IMR-90 (cell line): ENCODE data around the gene TFAP2A. TPM values are rescaled to one million over a fixed set of nuclear protein-coding genes. Genes with fewer than 3 reads are reported as not detected.

Experiments
- ATAC-seq: fragments of 200-7000 bp; cut with Tn5 transposase; 2 replicates; pipeline ENCODE4 v1.9.1; 2020; ENCODE audit warnings: low read depth, mild to moderate bottlenecking, moderate library complexity
- BruUV-seq: library from RNA; stranded (reverse); fragments of 400-500 nt; replicated peaks from 2 replicates; lab custom pipeline; 2021; lab: Mats Ljungman, UMichigan
- CTCF ChIA-PET: fragments of 300-600 bp; formaldehyde crosslinking; extraction: SDS; loops from one replicate; lab custom pipeline; 2021; ENCODE audit warnings: antibody characterized with exemption; lab: Yijun Ruan, JAX
- POLR2A ChIA-PET: fragments of 300-600 bp; sonication (Branson Sonifier 250); formaldehyde crosslinking; loops from one replicate; lab custom pipeline; 2022; ENCODE audit warnings: antibody characterized with exemption; ENCODE audit not compliant: unreplicated experiment; lab: Charles Lee
- DNase-seq: peaks from one replicate; pipeline ENCODE4 v3.0.0; 2013
- H2AFZ ChIP-seq: replicated peaks from 2 replicates; pipeline ENCODE3; 2013; ENCODE audit warnings: low read length, mild to moderate bottlenecking; ENCODE audit not compliant: poor library complexity
- H2AK5ac ChIP-seq: 2 replicates; pipeline ENCODE4 v1.6.1; 2013; ENCODE audit warnings: low read depth, low read length, inconsistent platforms
- H2AK9ac ChIP-seq: replicated peaks from 2 replicates; pipeline ENCODE3; 2013; ENCODE audit warnings: mild to moderate bottlenecking, low read depth, low read length, moderate library complexity; ENCODE audit not compliant: poor library complexity
- H2BK120ac ChIP-seq: 2 replicates; pipeline ENCODE4 v1.6.1; 2013; ENCODE audit warnings: low read depth, low read length, inconsistent platforms
- H2BK15ac ChIP-seq: 3 replicates; pipeline ENCODE4 v1.6.1; 2013; ENCODE audit warnings: low read depth, low read length, inconsistent platforms
- H2BK20ac ChIP-seq: 2 replicates; pipeline ENCODE4 v1.6.1; 2013; ENCODE audit warnings: low read depth, mild to moderate bottlenecking, inconsistent platforms, low read length, moderate library complexity
- H2BK5ac ChIP-seq: 2 replicates; pipeline ENCODE4 v1.6.1; 2013; ENCODE audit warnings: mild to moderate bottlenecking, low read depth, low read length, inconsistent platforms; ENCODE audit not compliant: poor library complexity, severe bottlenecking
- H3K14ac ChIP-seq: replicated peaks from 2 replicates; pipeline ENCODE4 v1.6.1; 2013; ENCODE audit warnings: low read depth, low read length, inconsistent platforms
- H3K18ac ChIP-seq: 2 replicates; pipeline ENCODE4 v1.6.1; 2013; ENCODE audit warnings: low read depth, low read length, control low read depth
- H3K23ac ChIP-seq: 2 replicates; pipeline ENCODE4 v1.6.1; 2013; ENCODE audit warnings: low read depth, low read length, inconsistent platforms
- H3K27ac ChIP-seq: 2 replicates; pipeline ENCODE4 v1.5.1; 2013; ENCODE audit warnings: mild to moderate bottlenecking, control low read depth, low read length; ENCODE audit not compliant: insufficient read depth
- H3K27me3 ChIP-seq: 2 replicates; pipeline ENCODE4 v1.6.1; 2013; ENCODE audit warnings: low read length; ENCODE audit not compliant: control insufficient read depth, insufficient read depth
- H3K36me3 ChIP-seq: 2 replicates; pipeline ENCODE4 v1.6.1; 2013; ENCODE audit warnings: low read length, mixed read lengths; ENCODE audit not compliant: control insufficient read depth, insufficient read depth
- H3K4ac ChIP-seq: 2 replicates; pipeline ENCODE4 v1.6.1; 2013; ENCODE audit warnings: low read depth, low read length, inconsistent platforms
- H3K4me1 ChIP-seq: 2 replicates; pipeline ENCODE4 v1.6.1; 2013; ENCODE audit warnings: low read length, mixed read lengths; ENCODE audit not compliant: control insufficient read depth, insufficient read depth
- H3K4me2 ChIP-seq: 2 replicates; pipeline ENCODE4 v1.6.1; 2013; ENCODE audit warnings: low read depth, mild to moderate bottlenecking, control low read depth, low read length, moderate library complexity
- H3K4me3 ChIP-seq: 2 replicates; pipeline ENCODE4 v1.5.1; 2013; ENCODE audit warnings: low read depth, mild to moderate bottlenecking, control low read depth, low read length, moderate library complexity; ENCODE audit not compliant: insufficient read depth
- H3K56ac ChIP-seq: 2 replicates; pipeline ENCODE4 v1.6.1; 2013; ENCODE audit warnings: low read length, inconsistent platforms; ENCODE audit not compliant: insufficient read depth; ENCODE audit errors: extremely low read depth
- H3K79me1 ChIP-seq, 2 experiments: 2 replicates each; pipeline ENCODE4 v1.6.1; 2013; ENCODE audit warnings: low read length in 2 of 2, inconsistent platforms in 1 of 2, low read depth in 1 of 2
- H3K9ac ChIP-seq: 2 replicates; pipeline ENCODE4 v1.6.1; 2013; ENCODE audit warnings: low read depth, low read length, control low read depth
- H3K9me1 ChIP-seq: 2 replicates; pipeline ENCODE4 v1.6.1; 2013; ENCODE audit warnings: low read length, inconsistent platforms; ENCODE audit not compliant: insufficient read depth
- H3K9me3 ChIP-seq: 2 replicates; pipeline ENCODE4 v1.6.1; 2013; ENCODE audit warnings: low read length; ENCODE audit not compliant: control insufficient read depth, insufficient read depth
- H4K20me1 ChIP-seq: 2 replicates; pipeline ENCODE4 v1.6.1; 2013; ENCODE audit warnings: low read length, inconsistent platforms; ENCODE audit not compliant: insufficient read depth
- H4K5ac ChIP-seq: 2 replicates; pipeline ENCODE4 v1.6.1; 2013; ENCODE audit warnings: mild to moderate bottlenecking, low read depth, low read length, control low read depth
- H4K8ac ChIP-seq, 2 experiments: 2 replicates each; pipeline ENCODE4 v1.6.1; 2013; ENCODE audit warnings: low read depth in 2 of 2, low read length in 2 of 2, control low read depth in 1 of 2, inconsistent platforms in 1 of 2
- H4K91ac ChIP-seq: 2 replicates; pipeline ENCODE4 v1.6.1; 2013; ENCODE audit warnings: low read depth, low read length, inconsistent platforms; ENCODE audit not compliant: insufficient read depth
- BHLHE40 ChIP-seq: fragments of 150-350 bp; IDR thresholded peaks from 2 replicates; pipeline ENCODE4 v1.6.1; 2016; ENCODE audit warnings: mild to moderate bottlenecking, low read depth, low read length
- CEBPB ChIP-seq: IDR thresholded peaks from 2 replicates; pipeline ENCODE4 v1.6.1; 2012; ENCODE audit warnings: low read depth, low read length, improper control_type of control experiment
- MAFK ChIP-seq: IDR thresholded peaks from 2 replicates; pipeline ENCODE4 v1.6.1; 2012; ENCODE audit warnings: low read depth, low read length, improper control_type of control experiment
- MAZ ChIP-seq: IDR thresholded peaks from 2 replicates; pipeline ENCODE4 v1.6.1; 2012; ENCODE audit warnings: low read depth, mild to moderate bottlenecking, low read length, improper control_type of control experiment, moderate library complexity, borderline replicate concordance
- MXI1 ChIP-seq: IDR thresholded peaks from 2 replicates; pipeline ENCODE4 v1.6.1; 2012; ENCODE audit warnings: low read depth, mild to moderate bottlenecking, low read length, moderate library complexity, borderline replicate concordance
- NFE2L2 ChIP-seq: fragments of 150-350 bp; IDR thresholded peaks from 2 replicates; pipeline ENCODE4 v1.6.1; 2016; ENCODE audit warnings: low read depth, mild to moderate bottlenecking, low read length
- RAD21 ChIP-seq: IDR thresholded peaks from 2 replicates; pipeline ENCODE4 v1.6.1; 2012; ENCODE audit warnings: low read length, improper control_type of control experiment
- RCOR1 ChIP-seq: IDR thresholded peaks from 2 replicates; pipeline ENCODE4 v1.6.1; 2012; ENCODE audit warnings: mild to moderate bottlenecking, low read length, improper control_type of control experiment; ENCODE audit not compliant: insufficient replicate concordance
- SMC3 ChIP-seq: fragments of 150-350 bp; IDR thresholded peaks from 2 replicates; pipeline ENCODE4 v1.6.1; 2016; ENCODE audit warnings: low read depth, mild to moderate bottlenecking, antibody characterized with exemption, low read length, moderate library complexity
- WGBS, 2 experiments: methylation state at CpG; one replicate each; pipeline versions ENCODE4 v1.1.5 to v1.1.7; 2013; ENCODE audit warnings: missing lambda C conversion rate in 2 of 2; ENCODE audit not compliant: insufficient read length in 1 of 2; ENCODE audit errors: extremely low coverage in 2 of 2; 5-methylcytosine and 5-hydroxymethylcytosine counted together
- dilution Hi-C: fragments of 300-500 bp; cut with HindIII; formaldehyde crosslinking; loops from one replicate; pipeline ENCODE4 v1.14.3; 2018; ENCODE audit warnings: low sequenced_read_pairs; ENCODE audit not compliant: unreplicated experiment
- in situ Hi-C: fragments of 300-500 bp; cut with MboI; formaldehyde crosslinking; loops from 3 replicates; pipeline ENCODE4 v1.14.3; 2019; ENCODE audit warnings: low sequenced_read_pairs, inconsistent platforms, mixed read lengths
- intact Hi-C: fragments of 100-400 bp; cut with micrococcal nuclease; formaldehyde crosslinking; loops from 2 replicates; pipeline ENCODE4 v1.10.0; 2022
- polyA plus RNA-seq, 3 experiments: library from polyadenylated mRNA; depleted of rRNA; stranded (reverse); fragments of >200 nt; gene quantifications; 2 replicates each; pipeline ENCODE4 v1.2.3, GENCODE V29; 2012; ENCODE audit warnings: low replicate concordance in 1 of 3
- total RNA-seq: library from RNA; depleted of rRNA; stranded (reverse); fragments of >200 nt; gene quantifications from 2 replicates; pipeline ENCODE4 v1.2.3, GENCODE V29; 2012
- TF ChIP-seq, protein P1 (sequence below): conservative IDR thresholded peaks from 2 replicates; pipeline ENCODE4 v1.5.1; 2012; ENCODE audit warnings: mild to moderate bottlenecking, low read depth, low read length, improper control_type of control experiment
- TF ChIP-seq, protein P2 (sequence below): fragments of 150-350 bp; IDR thresholded peaks from 2 replicates; pipeline ENCODE4 v1.6.1; 2016; ENCODE audit warnings: low read depth, mild to moderate bottlenecking, low read length, moderate library complexity, borderline replicate concordance

TFAP2A gene
- total and polyA plus RNA-seq, 2 of the 4 experiments (the other 2 are of a cell fraction), result 0.72 to 7.1 TPM

DNA sequence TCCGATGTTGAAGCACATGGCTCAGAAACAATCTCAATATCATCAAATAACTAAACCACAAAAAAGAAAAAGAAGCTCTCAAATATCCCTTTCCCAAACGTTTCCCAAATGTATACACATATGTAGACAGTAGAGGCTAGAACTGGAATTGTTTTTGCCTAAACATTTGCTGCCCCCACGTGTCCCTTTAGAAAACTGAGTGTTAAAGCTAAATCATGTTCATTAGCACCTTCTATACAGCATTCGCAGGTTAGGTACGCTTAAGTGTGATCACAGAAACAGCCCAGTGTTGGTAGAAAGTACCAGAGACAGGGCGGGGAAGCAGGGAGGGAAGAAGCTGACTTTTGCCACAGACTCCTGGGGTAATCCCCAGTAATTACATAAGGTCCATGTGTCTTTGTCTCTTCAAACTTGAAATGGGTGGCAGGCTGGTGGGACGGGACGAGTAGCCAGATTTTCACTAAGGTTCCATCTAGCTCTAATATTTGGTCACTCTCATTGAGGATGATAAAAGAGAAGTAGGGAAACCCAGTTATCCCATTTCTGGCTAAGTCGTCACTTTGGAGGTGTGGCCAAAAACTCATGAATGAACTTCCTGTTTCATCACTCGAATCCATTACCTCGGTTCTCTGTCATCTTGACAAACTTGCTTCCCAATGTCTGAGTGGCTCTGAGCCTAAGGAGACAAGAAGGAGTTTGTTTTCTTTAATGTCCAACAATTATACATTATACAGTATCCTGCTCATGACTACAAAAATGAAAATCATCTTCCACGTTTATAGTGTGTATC is 15.0 kb upstream of the TFAP2A start:
- H3K4ac ChIP-seq, result peak overlapping the region; percentile 12; the same call in 1 of the 2 replicates
- ChIA-PET POLR2A (no interaction called here), CTCF (interaction anchor here (0.6 to 1.4 kb wide), 12 partner anchors 9 to 1956 kb away, joined by 3 to 4 read pairs (median 3); no protein-coding TSS in a partner anchor)
- no peak overlapping the region for H2AK9ac ChIP-seq
- ATAC-seq (peak; percentile 54; the same call in 1 of the 2 replicates), DNase-seq (peak; percentile 52)
- H2AK5ac ChIP-seq, result no peak overlapping the region
- no peaks in the 10 kb centered on the region for H3K9me1 ChIP-seq
- H3K56ac ChIP-seq, result no peak overlapping the region
- H3K4me1 ChIP-seq, result no peaks in the 10 kb centered on the region
- peak overlapping the region; percentile 54 for H2BK20ac ChIP-seq
- peaks cover 12% of the 10 kb centered on the region for H3K27me3 ChIP-seq
- no peak overlapping the region for H3K9ac ChIP-seq
- H4K5ac ChIP-seq, result no peak overlapping the region
- no peaks in the 10 kb centered on the region for H4K20me1 ChIP-seq
- no TSS peak for BruUV-seq
- H3K23ac ChIP-seq, result no peak overlapping the region
- no peak overlapping the region for H3K27ac ChIP-seq
- in situ Hi-C loops, result no loop called here
- TF ChIP-seq NFE2L2, result no peak
- peak; percentile 80 for TF ChIP-seq RAD21
- TF ChIP-seq, protein P1, sequence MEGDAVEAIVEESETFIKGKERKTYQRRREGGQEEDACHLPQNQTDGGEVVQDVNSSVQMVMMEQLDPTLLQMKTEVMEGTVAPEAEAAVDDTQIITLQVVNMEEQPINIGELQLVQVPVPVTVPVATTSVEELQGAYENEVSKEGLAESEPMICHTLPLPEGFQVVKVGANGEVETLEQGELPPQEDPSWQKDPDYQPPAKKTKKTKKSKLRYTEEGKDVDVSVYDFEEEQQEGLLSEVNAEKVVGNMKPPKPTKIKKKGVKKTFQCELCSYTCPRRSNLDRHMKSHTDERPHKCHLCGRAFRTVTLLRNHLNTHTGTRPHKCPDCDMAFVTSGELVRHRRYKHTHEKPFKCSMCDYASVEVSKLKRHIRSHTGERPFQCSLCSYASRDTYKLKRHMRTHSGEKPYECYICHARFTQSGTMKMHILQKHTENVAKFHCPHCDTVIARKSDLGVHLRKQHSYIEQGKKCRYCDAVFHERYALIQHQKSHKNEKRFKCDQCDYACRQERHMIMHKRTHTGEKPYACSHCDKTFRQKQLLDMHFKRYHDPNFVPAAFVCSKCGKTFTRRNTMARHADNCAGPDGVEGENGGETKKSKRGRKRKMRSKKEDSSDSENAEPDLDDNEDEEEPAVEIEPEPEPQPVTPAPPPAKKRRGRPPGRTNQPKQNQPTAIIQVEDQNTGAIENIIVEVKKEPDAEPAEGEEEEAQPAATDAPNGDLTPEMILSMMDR, result peak; percentile 58
- TF ChIP-seq RCOR1, result no peak
- TF ChIP-seq MXI1, result no peak
- TF ChIP-seq, protein P2, sequence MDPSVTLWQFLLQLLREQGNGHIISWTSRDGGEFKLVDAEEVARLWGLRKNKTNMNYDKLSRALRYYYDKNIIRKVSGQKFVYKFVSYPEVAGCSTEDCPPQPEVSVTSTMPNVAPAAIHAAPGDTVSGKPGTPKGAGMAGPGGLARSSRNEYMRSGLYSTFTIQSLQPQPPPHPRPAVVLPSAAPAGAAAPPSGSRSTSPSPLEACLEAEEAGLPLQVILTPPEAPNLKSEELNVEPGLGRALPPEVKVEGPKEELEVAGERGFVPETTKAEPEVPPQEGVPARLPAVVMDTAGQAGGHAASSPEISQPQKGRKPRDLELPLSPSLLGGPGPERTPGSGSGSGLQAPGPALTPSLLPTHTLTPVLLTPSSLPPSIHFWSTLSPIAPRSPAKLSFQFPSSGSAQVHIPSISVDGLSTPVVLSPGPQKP, result no peak
- peak; percentile 64 for TF ChIP-seq SMC3
- TF ChIP-seq CEBPB, result no peak
- TF ChIP-seq BHLHE40, result no peak
- no peak for TF ChIP-seq MAZ
- TF ChIP-seq MAFK, result no peak
- no peak overlapping the region for H4K91ac ChIP-seq
- 0 out of 3 replicates have a peak overlapping the region, but pooled peaks have one; percentile 39 for H2BK15ac ChIP-seq
- peak overlapping the region; percentile 52; the same call in 1 of the 2 replicates for H2BK120ac ChIP-seq
- dilution Hi-C loops, result no loop called here
- no peak overlapping the region for H3K4me3 ChIP-seq
- H2BK5ac ChIP-seq, result no peak overlapping the region
- no peaks in the 10 kb centered on the region for H3K36me3 ChIP-seq
- no peaks in the 10 kb centered on the region for H3K9me3 ChIP-seq
- WGBS, 2 experiments, result 25% methylated on average over 2 of the region's 12 CpGs; no CpG with 5 or more reads in 1 of the 2 experiments
- H2AFZ ChIP-seq, result peak overlapping the region; percentile 81
- peak overlapping the region in 1 of 2 experiments; percentile 55; a peak in 2 of 4 replicates for H4K8ac ChIP-seq
- H3K79me1 ChIP-seq, result no peaks in the 10 kb centered on the region
- H3K4me2 ChIP-seq, result peak overlapping the region; percentile 46; the same call in 1 of the 2 replicates
- H3K14ac ChIP-seq, result no peak overlapping the region
- no peak overlapping the region for H3K18ac ChIP-seq
- intact Hi-C loops, result loop anchor here (1.0 to 5.0 kb wide), 4 partner anchors 398 to 1447 kb away; no protein-coding TSS in a partner anchor
